HCT116 (cell line): ENCODE data around the gene TSC22D3. TPM values are rescaled to one million over a fixed set of nuclear protein-coding genes. Genes with fewer than 3 reads are reported as not detected.

ENCODE experiments used
- ATAC-seq: fragments of 200-7000 bp; cut with Tn5 transposase; 2 replicates; pipeline ENCODE4 v1.9.1; 2020; ENCODE audit warnings: mild to moderate bottlenecking, moderate library complexity
- BruUV-seq: library from RNA; stranded (reverse); fragments of 400-500 nt; replicated peaks from 2 replicates; lab custom pipeline; 2021; lab: Mats Ljungman, UMichigan
- CTCF ChIA-PET: fragments of 300-600 bp; sonication (Branson Sonifier 250); formaldehyde crosslinking; loops from one replicate; lab custom pipeline; 2021; ENCODE audit warnings: antibody characterized with exemption; lab: Charles Lee
- POLR2A ChIA-PET: fragments of 300-600, 350-600 bp; sonication (Branson Sonifier 250); formaldehyde crosslinking; loops from one replicate; lab custom pipeline; 2021; ENCODE audit warnings: antibody characterized with exemption; lab: Charles Lee
- RAD21 ChIA-PET, 2 experiments: fragments of 300-600 bp; sonication (Branson Sonifier 250); formaldehyde crosslinking; loops; one replicate each; lab custom pipeline; 2023; ENCODE audit warnings: low total read pairs in 2 of 2; ENCODE audit not compliant: uncharacterized antibody in 2 of 2, unreplicated experiment in 2 of 2, low non-redundant PET in 1 of 2; lab: Charles Lee
- DNase-seq: peaks from one replicate; pipeline ENCODE4 v3.0.0-alpha.2; 2010; ENCODE audit warnings: low read depth, low spot score
- H2AFZ ChIP-seq: fragments of 200-600 bp; shearing (Covaris generic), sonication (generic); 2 replicates; pipeline ENCODE4 v1.6.1; 2017; ENCODE audit warnings: low read depth, mixed run types, mixed read lengths, antibody characterized with exemption, low read length; ENCODE audit not compliant: poor library complexity, severe bottlenecking
- H3K27ac ChIP-seq: 2 replicates; pipeline ENCODE4 v1.5.1; 2012; ENCODE audit warnings: low read depth, low read length
- H3K27me3 ChIP-seq: fragments of 200-600 bp; sonication (generic); 2 replicates; pipeline ENCODE4 v1.6.1; 2016; ENCODE audit warnings: mixed run types, low read length, mixed read lengths; ENCODE audit not compliant: insufficient read depth
- H3K36me3 ChIP-seq, 2 experiments: fragments of 200-500 bp in 1 of 2; fragments of 200-600 bp in 1 of 2; sonication (Bioruptor generic) in 1 of 2; sonication (generic) in 1 of 2; 2 replicates each; pipeline versions ENCODE4 v1.5.1 to v1.6.1; 2014 to 2016; ENCODE audit warnings: low read length in 2 of 2, inconsistent platforms in 1 of 2, mixed read lengths in 1 of 2, mixed run types in 1 of 2; ENCODE audit not compliant: insufficient read depth in 2 of 2, control insufficient read depth in 1 of 2
- H3K4me1 ChIP-seq, 2 experiments: fragments of 200-600 bp in 1 of 2; sonication (generic) in 1 of 2; 2 replicates each; pipeline versions ENCODE4 v1.5.1 to v1.6.1; 2012 to 2017; ENCODE audit warnings: low read length in 2 of 2, inconsistent platforms in 1 of 2, mild to moderate bottlenecking in 1 of 2, mixed read lengths in 1 of 2, mixed run types in 1 of 2, moderate library complexity in 1 of 2; ENCODE audit not compliant: insufficient read depth in 2 of 2, control insufficient read depth in 1 of 2
- H3K4me2 ChIP-seq: fragments of 200-600 bp; sonication (generic); 2 replicates; pipeline ENCODE4 v1.6.1; 2017; ENCODE audit warnings: mixed run types, low read length, mixed read lengths
- H3K4me3 ChIP-seq, 2 experiments: fragments of 200-600 bp in 1 of 2; sonication (generic) in 1 of 2; replicated peaks in 1 of 2; 2 replicates each; pipeline ENCODE4 v1.5.1; 2011 to 2016; ENCODE audit warnings: low read length in 2 of 2, control low read depth in 1 of 2, low read depth in 1 of 2, mild to moderate bottlenecking in 1 of 2, mixed read lengths in 1 of 2, mixed run types in 1 of 2
- H3K79me2 ChIP-seq: fragments of 200-600 bp; sonication (generic); 2 replicates; pipeline ENCODE4 v1.6.1; 2017; ENCODE audit warnings: mild to moderate bottlenecking, mixed run types, low read length, moderate library complexity, mixed read lengths; ENCODE audit not compliant: insufficient read depth
- H3K9ac ChIP-seq: fragments of 200-600 bp; sonication (generic); 2 replicates; pipeline ENCODE4 v1.6.1; 2016; ENCODE audit warnings: low read length, mixed read lengths
- H3K9me2 ChIP-seq: fragments of 200-600 bp; sonication (generic), shearing (Covaris generic); 2 replicates; pipeline ENCODE4 v1.6.1; 2017; ENCODE audit warnings: mixed run types, mild to moderate bottlenecking, moderate library complexity; ENCODE audit not compliant: insufficient read depth
- H3K9me3 ChIP-seq, 2 experiments: fragments of 200-500 bp in 1 of 2; fragments of 200-600 bp in 1 of 2; sonication (Bioruptor generic) in 1 of 2; sonication (generic) in 1 of 2; 2 replicates each; pipeline ENCODE4 v1.6.1; 2014 to 2017; ENCODE audit warnings: low read length in 2 of 2, mixed read lengths in 2 of 2, inconsistent platforms in 1 of 2, low read depth in 1 of 2, mild to moderate bottlenecking in 1 of 2, mixed run types in 1 of 2, moderate library complexity in 1 of 2; ENCODE audit not compliant: control insufficient read depth in 1 of 2, insufficient read depth in 1 of 2
- H4K20me1 ChIP-seq: fragments of 200-600 bp; sonication (generic), shearing (Covaris generic); 2 replicates; pipeline ENCODE4 v1.6.1; 2017; ENCODE audit warnings: mixed run types, mild to moderate bottlenecking, moderate library complexity; ENCODE audit not compliant: insufficient read depth
- ATF3 ChIP-seq: IDR thresholded peaks from 2 replicates; pipeline ENCODE4 v1.6.1; 2012
- CBX3 ChIP-seq: IDR thresholded peaks from 2 replicates; pipeline ENCODE4 v1.6.1; 2012; ENCODE audit warnings: low read depth
- CEBPB ChIP-seq: IDR thresholded peaks from 2 replicates; pipeline ENCODE4 v1.6.1; 2012; ENCODE audit warnings: low read depth
- CTCF ChIP-seq, 3 experiments: fragments of 200-600 bp in 1 of 3; sonication (generic) in 1 of 3; IDR thresholded peaks in 2 of 3; conservative IDR thresholded peaks in 1 of 3; 2 replicates each; pipeline ENCODE4 v1.5.1; 2012 to 2017; ENCODE audit warnings: low read depth in 2 of 3, low read length in 2 of 3, antibody characterized with exemption in 1 of 3, borderline replicate concordance in 1 of 3, control low read depth in 1 of 3, mild to moderate bottlenecking in 1 of 3, mixed read lengths in 1 of 3, mixed run types in 1 of 3, moderate library complexity in 1 of 3; ENCODE audit not compliant: insufficient read depth in 1 of 3
- EGR1 ChIP-seq: IDR thresholded peaks from 2 replicates; pipeline ENCODE4 v1.6.1; 2012; ENCODE audit warnings: low read depth
- ELF1 ChIP-seq: IDR thresholded peaks from 2 replicates; pipeline ENCODE4 v1.6.1; 2012; ENCODE audit warnings: low read depth, borderline replicate concordance
- EZH2phosphoT487 ChIP-seq: fragments of 200-600 bp; IDR thresholded peaks from 2 replicates; pipeline ENCODE4 v1.6.1; 2018; ENCODE audit warnings: antibody characterized with exemption, borderline replicate concordance
- FOSL1 ChIP-seq: IDR thresholded peaks from 2 replicates; pipeline ENCODE4 v1.6.1; 2012; ENCODE audit warnings: low read depth
- JUND ChIP-seq: IDR thresholded peaks from 2 replicates; pipeline ENCODE4 v1.6.1; 2012
- MAX ChIP-seq: IDR thresholded peaks from 2 replicates; pipeline ENCODE4 v1.6.1; 2012
- POLR2A ChIP-seq: IDR thresholded peaks from 2 replicates; pipeline ENCODE4 v1.7.0; 2011; ENCODE audit warnings: borderline replicate concordance; ENCODE audit not compliant: insufficient read depth, insufficient read length; ENCODE audit errors: extremely low read depth
- POLR2AphosphoS5 ChIP-seq: IDR thresholded peaks from 2 replicates; pipeline ENCODE4 v1.6.1; 2011; ENCODE audit warnings: mild to moderate bottlenecking, low read depth, low read length, moderate library complexity
- REST ChIP-seq: IDR thresholded peaks from 2 replicates; pipeline ENCODE4 v1.6.1; 2012; ENCODE audit warnings: low read depth
- SIN3A ChIP-seq: IDR thresholded peaks from 2 replicates; pipeline ENCODE4 v1.6.1; 2012; ENCODE audit warnings: low read depth
- SP1 ChIP-seq: IDR thresholded peaks from 2 replicates; pipeline ENCODE4 v1.6.1; 2012; ENCODE audit warnings: low read depth
- SRF ChIP-seq: IDR thresholded peaks from 2 replicates; pipeline ENCODE4 v1.6.1; 2012; ENCODE audit warnings: low read depth
- YY1 ChIP-seq: IDR thresholded peaks from 2 replicates; pipeline ENCODE4 v1.6.1; 2011; ENCODE audit warnings: low read length, low read depth, moderate library complexity, mild to moderate bottlenecking; ENCODE audit not compliant: insufficient replicate concordance; ENCODE audit errors: extremely low read depth
- ZBTB33 ChIP-seq: IDR thresholded peaks from 2 replicates; pipeline ENCODE4 v1.6.1; 2011; ENCODE audit warnings: mild to moderate bottlenecking, low read length, moderate library complexity; ENCODE audit not compliant: insufficient replicate concordance; ENCODE audit errors: extremely low read depth
- ZFX ChIP-seq: fragments of 450-650 bp; IDR thresholded peaks from 2 replicates; pipeline ENCODE4 v1.6.1; 2017
- intact Hi-C: fragments of 100-400 bp; cut with micrococcal nuclease; formaldehyde crosslinking; loops from 2 replicates; pipeline ENCODE4 v1.10.0; 2022
- total RNA-seq: library from RNA; stranded (reverse); gene quantifications from one replicate; pipeline ENCODE4 v1.2.1, GENCODE V29; 2021; ENCODE audit not compliant: unreplicated experiment

The TSC22D3 gene
- total RNA-seq, 1 experiment from 2014 or later = 24.6 TPM

GRCh38 chrX:107714206-107714891 lies 61.2 kb downstream of the TSC22D3 start:
- H3K27ac ChIP-seq = no peak overlapping the region
- DNase-seq = no peak
- no peak overlapping the region for H3K9ac ChIP-seq
- H4K20me1 ChIP-seq = no peaks in the 10 kb centered on the region
- intact Hi-C loops = loop anchor here (10.0 kb wide), 1 partner anchor 60 kb away; the partner anchor contains the start of genes NCBP2L and TSC22D3
- ChIA-PET POLR2A (no interaction called here), CTCF (no interaction called here), RAD21 (no interaction called here)
- peaks cover 19 to 21% of the 10 kb centered on the region in 2 experiments for H3K4me1 ChIP-seq
- H3K9me3 ChIP-seq = no peaks in the 10 kb centered on the region
- H2AFZ ChIP-seq = no peak overlapping the region
- TF ChIP-seq ATF3 (no peak), FOSL1 (no peak), JUND (no peak), MAX (no peak), YY1 (no peak), CBX3 (no peak), SRF (no peak), ELF1 (no peak), POLR2A (no peak), EZH2phosphoT487 (no peak), SIN3A (no peak), ZBTB33 (no peak), POLR2AphosphoS5 (no peak), SP1 (no peak), ZFX (no peak), EGR1 (no peak), CTCF (IDR thresholded peaks at IDR 0.05 in 2 of 3, conservative IDR thresholded peaks at IDR 0.05 in 1 of 3; ENCODE audit: borderline replicate concordance in 1 of 3, insufficient read depth in 1 of 3, low read depth in 2 of 3, low read length in 2 of 3) (no peak), CEBPB (no peak), REST (no peak)
- ATAC-seq = no peak
- H3K4me3 ChIP-seq = no peak overlapping the region
- H3K79me2 ChIP-seq = no peaks in the 10 kb centered on the region
- no peak overlapping the region for H3K4me2 ChIP-seq
- H3K36me3 ChIP-seq = no peaks in the 10 kb centered on the region
- no peaks in the 10 kb centered on the region for H3K9me2 ChIP-seq
- no peaks in the 10 kb centered on the region for H3K27me3 ChIP-seq
- no TSS peak for BruUV-seq
